HFF-Myc (cell line): ENCODE results near the gene PTP4A1.

Experiments used
- DNase-seq: peaks from one replicate; pipeline ENCODE4 v3.0.0-alpha.2; 2011; ENCODE audit warnings: low read depth; ENCODE audit errors: extremely low read depth
- H3K4me3 ChIP-seq: replicated peaks from 2 replicates; pipeline ENCODE4 v1.5.1; 2011; ENCODE audit warnings: low read depth, mild to moderate bottlenecking, control low read depth, low read length
- CTCF ChIP-seq: IDR thresholded peaks from 2 replicates; pipeline ENCODE4 v1.5.1; 2012; ENCODE audit warnings: mild to moderate bottlenecking, low read depth, low read length, control low read depth; ENCODE audit errors: missing control alignments

The PTP4A1 gene

GRCh38 chr6:63597141-63598048 is 25.1 kb downstream of the PTP4A1 start:
- DNase-seq = no peak
- H3K4me3 ChIP-seq = peak overlapping the region; percentile 44
- no peak for TF ChIP-seq CTCF

GRCh38 chr6:63598049-63599036 is 26.1 kb downstream of the PTP4A1 start:
- peak; percentile 84 for TF ChIP-seq CTCF
- H3K4me3 ChIP-seq = peak overlapping the region; percentile 44
- peak; percentile 14 for DNase-seq

GRCh38 chr6:63599243-63599642 is 27.0 kb downstream of the PTP4A1 start:
- TF ChIP-seq CTCF = no peak
- no peak for DNase-seq
- no peak overlapping the region for H3K4me3 ChIP-seq

- TF ChIP-seq CTCF = no peak
- no peak for DNase-seq
- no peak overlapping the region for H3K4me3 ChIP-seq
Measured at GRCh38 chr6:63600136-63600535, 27.9 kb downstream of the PTP4A1 start.

- TF ChIP-seq CTCF = no peak
- H3K4me3 ChIP-seq = no peak overlapping the region
- no peak for DNase-seq
Measured at GRCh38 chr6:63609231-63609630, 37.0 kb downstream of the PTP4A1 start.

GRCh38 chr6:63610944-63611343 is 38.7 kb downstream of the PTP4A1 start:
- no peak overlapping the region for H3K4me3 ChIP-seq
- no peak for DNase-seq
- no peak for TF ChIP-seq CTCF
